GM19351 (cell line): ENCODE data around the gene TAF6.
A peak's percentile ranks its signal among the peaks of the same experiment; 100 is the strongest.

ENCODE experiments used
- ATAC-seq: cut with Tn5 transposase; IDR thresholded peaks from one replicate; pipeline ENCODE4 v1.9.1; 2021; ENCODE audit warnings: mild to moderate bottlenecking, moderate library complexity; ENCODE audit not compliant: unreplicated experiment

The TAF6 gene

GRCh38 chr7:100124301-100125230 lies 5.4 kb upstream of the TAF6 start:
- ATAC-seq = no peak

DNA sequence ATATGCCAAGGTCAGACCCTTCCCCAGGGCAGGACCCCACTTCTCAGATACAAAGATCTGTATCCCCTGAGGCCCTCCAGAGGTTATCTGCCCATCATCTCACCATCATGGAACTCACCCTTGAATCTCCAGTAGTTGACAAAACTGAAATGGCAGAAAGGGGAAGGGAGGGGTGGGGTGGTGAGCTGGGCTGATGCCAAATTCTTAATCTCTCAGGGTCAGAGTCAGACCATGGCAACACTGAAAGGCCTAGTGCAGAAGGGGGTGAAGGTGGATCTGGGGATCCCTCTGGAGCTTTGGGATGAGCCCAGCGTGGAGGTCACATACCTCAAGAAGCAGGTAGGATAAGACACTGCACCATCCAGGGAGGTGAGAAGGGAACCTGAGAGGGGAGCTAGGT lies 3.4 kb upstream of the TAF6 start:
- ATAC-seq = no peak

DNA sequence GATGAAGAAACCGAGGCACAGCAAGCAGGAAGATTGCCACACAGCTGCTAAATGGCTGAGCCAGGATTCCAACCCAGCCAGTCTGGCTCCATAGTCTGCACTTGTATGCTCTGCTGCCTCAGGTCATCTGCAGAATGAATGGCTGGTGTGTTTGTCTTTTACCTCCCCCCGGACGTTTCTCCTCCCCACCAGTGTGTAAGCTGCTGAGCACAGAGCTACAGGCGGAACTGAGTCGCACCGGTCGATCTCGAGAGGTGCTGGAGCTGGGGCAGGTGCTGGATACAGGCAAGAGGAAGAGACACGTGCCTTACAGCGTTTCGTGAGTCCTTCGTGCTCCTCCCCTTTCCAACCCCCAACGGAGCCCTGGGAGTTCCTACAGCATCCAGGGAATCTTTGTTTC lies 2.9 kb upstream of the TAF6 start:
- ATAC-seq = no peak

- no peak for ATAC-seq
Observed at GRCh38 chr7:100120733-100121036, 1.5 kb upstream of the TAF6 start.

DNA sequence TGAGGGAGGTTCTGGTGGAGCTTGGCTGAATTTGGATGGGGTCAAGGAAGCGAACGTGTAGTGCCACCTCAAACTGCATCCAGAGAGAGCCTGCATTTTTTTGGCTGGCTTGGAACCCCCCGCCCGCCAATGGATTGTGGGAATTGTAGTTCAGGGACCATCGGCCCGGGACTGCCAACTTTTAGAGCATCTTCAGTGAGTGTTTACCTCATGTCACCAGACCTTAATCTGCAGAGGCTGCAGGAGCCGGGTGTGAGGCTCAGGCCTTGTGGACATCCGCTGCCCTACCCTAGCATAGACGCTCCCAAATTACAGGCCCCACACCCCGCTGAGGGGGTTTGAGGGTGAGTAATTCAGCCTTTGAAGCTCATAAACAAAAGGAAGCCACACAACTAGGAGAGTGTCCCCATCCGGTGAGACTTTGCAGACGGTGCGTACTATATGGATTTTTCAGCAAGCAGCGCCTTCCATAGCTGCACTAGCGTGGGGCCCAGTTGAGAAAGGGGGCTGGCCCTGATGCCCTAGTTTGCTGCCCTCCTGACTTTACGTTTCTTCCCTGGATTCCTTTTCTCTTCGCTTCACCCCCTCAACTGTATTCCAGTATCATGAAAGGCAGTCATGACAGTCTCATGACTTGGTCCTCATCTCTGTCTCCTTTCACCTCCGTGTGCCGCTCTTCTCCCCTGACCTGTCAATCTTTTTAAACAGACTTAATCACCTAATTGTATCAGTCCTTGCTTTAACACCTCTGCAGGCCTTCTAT lies 993 bp upstream of the TAF6 start:
- ATAC-seq = peak; percentile 34

DNA sequence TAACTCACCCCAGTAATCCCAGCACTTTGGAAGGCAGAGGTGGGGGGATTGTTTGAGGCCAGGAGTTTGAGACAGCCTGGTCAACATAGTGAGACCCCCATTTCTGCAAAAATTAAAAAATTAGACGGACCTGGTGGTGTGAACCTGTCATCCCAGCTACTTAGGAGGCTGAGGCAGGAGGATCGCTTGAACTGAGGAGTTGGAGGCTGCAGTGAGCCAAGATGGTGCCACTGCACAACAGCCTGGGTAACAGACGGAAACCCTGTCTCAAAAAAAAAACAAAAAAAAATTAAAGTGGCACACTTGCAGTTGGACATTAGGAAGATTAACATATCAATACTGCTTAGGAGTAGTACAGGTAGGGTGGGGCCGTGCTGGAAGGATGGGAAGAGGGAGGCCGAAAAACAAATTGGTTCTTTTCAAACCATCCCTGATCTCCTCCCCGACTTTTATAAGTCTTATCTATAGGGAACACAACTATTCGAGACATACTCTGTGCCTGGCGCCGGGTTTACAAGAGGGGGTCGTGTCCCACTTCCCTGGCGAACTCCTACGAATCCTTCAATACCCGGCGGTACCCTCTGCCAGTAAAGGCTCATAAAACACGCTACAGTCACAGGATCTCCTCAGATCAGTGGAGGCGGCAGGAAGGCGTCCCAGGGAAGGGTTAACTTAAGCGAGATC lies 628 bp downstream of the TAF6 start:
- no peak for ATAC-seq

- ATAC-seq = no peak
Observed at GRCh38 chr7:100115026-100115425, 4.1 kb downstream of the TAF6 start.

GRCh38 chr7:100111914-100112313 lies 7.2 kb downstream of the TAF6 start:
- ATAC-seq = no peak

- ATAC-seq = no peak
Observed at GRCh38 chr7:100111156-100111555, 8.0 kb downstream of the TAF6 start.

DNA sequence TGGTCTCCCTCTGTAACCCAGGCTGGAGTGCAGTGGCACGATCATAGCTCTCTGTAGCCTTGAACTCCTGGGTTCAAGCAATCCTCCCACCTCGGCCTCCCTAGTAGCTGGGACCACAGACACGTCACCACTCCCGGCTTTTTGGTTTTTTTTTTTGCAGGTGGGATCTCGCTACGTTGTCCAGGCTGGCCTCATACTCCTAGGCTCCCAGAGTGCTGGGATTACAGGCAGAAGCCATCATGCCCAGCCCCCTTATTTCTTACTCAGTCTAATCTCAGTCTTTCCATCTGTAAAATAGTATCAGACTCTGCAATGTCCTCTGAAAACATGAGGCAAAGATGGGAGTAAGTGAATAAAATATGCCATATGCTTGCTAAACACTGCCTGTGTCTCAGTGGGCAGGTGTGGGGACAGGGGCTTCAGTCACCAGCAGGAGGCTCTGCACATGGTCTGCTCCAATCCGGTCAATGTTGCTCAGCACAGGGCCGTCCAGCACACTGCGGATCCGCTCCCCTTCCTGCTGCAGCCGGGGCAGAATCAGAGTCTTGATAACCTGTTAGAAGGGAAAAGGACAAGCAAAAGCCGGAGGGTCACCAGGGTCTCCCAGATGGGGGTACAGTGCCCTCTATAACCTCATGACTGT lies 9.5 kb downstream of the TAF6 start:
- ATAC-seq = no peak

- ATAC-seq = no peak
Observed at GRCh38 chr7:100107890-100108289, 11.3 kb downstream of the TAF6 start.

DNA sequence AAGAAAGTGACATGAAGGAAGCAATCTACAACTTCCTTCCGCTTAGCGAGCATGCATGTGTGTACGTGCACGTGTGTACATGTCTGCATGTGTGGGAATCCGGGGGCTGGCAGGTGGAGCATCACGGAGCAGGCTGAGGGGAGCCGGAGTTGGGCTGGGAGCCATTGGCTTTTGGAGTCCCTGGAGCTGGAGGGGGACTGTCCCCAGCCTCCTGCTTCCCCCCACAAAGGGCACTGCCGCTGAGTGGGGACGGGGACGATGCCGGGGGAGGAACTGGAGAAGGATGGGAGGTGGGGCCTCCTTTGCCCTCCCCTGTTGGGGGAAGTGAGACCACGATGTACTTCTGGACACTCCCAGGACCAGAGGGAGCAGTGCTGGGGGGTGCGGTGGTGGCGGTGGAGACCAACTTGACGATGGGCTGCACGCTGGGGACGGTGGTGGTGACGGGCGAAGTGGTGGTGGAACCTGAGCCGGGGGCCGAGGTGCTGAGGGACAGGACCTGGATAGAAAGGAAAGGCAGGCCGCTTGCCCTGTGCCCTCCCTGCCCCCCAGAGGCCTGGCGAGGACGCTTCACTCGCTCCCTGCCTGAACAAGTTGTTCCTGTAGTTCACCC lies 11.9 kb downstream of the TAF6 start:
- no peak for ATAC-seq

DNA sequence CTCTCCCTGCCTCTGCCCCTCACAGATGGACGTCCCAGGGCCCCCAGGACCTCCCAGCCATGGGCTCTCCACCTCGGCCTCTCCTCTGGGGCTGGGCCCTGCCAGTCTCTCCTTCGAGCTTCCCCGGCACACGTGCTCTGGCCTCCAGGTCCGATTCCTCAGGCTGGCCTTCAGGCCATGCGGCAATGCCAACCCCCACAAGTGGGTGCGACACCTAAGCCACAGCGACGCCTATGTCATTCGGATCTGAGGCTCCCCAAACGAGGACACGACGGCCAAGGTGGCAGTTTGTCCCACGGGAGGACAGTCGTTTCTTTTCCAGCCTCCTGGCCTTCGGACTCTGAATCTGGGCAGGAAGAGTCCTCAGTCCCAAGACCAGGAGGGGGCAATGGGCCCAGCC lies 12.5 kb downstream of the TAF6 start:
- no peak for ATAC-seq

GRCh38 chr7:100105534-100105933 lies 13.6 kb downstream of the TAF6 start:
- ATAC-seq = no peak

- no peak for ATAC-seq
Observed at GRCh38 chr7:100102950-100103840, 16.0 kb downstream of the TAF6 start.

GRCh38 chr7:100101016-100101862 lies 17.9 kb downstream of the TAF6 start, which contains the start of the genes AP4M1 and MCM7:
AP4M1 (plus strand) TSS chr7:100101643; CDS start chr7:100101715, 72 bp downstream.
MCM7 (minus strand) TSS chr7:100101397; CDS start chr7:100101294, 103 bp downstream.
- peak; percentile 83 for ATAC-seq

- peak; percentile 65 for ATAC-seq
Observed at GRCh38 chr7:100100420-100101015, 18.6 kb downstream of the TAF6 start.

DNA sequence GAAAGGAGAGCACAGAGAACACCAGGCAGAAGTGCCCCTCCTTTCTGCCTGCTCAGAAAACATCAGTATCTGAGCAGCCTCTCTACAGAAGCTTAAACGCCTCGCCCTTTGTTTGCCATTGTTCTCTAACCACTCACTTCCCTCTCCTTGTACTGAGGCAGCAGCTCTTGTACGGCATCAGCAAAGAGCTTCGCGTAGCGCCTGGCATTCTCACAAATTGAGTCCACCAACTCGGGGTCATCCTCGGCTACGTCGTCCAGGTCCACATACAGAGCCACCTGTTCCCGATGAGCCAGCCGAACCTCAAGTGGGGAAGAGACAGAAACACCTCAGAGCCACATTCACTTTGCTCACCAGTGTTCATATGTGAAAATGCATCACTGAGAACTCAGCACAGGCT lies 19.7 kb downstream of the TAF6 start:
- ATAC-seq = no peak
